MM.1S (cell line): ENCODE results near the gene CTU1.
A peak's percentile ranks its signal among the peaks of the same experiment; 100 is the strongest.

Source experiments
- DNase-seq: peaks from one replicate; pipeline ENCODE4 v3.0.0-alpha.2; 2015
- H2AFZ ChIP-seq: fragments of 300-600 bp; sonication (generic); 2 replicates; pipeline ENCODE4 v1.6.0; 2016; ENCODE audit warnings: antibody characterized with exemption, low read length
- H3F3A ChIP-seq: fragments of 300-600 bp; sonication (generic); 2 replicates; pipeline ENCODE4 v1.6.1; 2016; ENCODE audit warnings: mild to moderate bottlenecking, antibody characterized with exemption, low read length, moderate library complexity, mixed read lengths; ENCODE audit not compliant: insufficient read depth
- H3K27ac ChIP-seq: fragments of 300-600 bp; sonication (generic); 2 replicates; pipeline ENCODE4 v1.5.1; 2016; ENCODE audit warnings: mild to moderate bottlenecking, low read length
- H3K27me3 ChIP-seq: fragments of 300-600 bp; sonication (generic); replicated peaks from 2 replicates; pipeline ENCODE4 v1.6.0; 2016; ENCODE audit warnings: low read length; ENCODE audit not compliant: insufficient read depth
- H3K36me3 ChIP-seq: fragments of 300-600 bp; sonication (generic); replicated peaks from 2 replicates; pipeline ENCODE4 v1.6.1; 2016; ENCODE audit warnings: mild to moderate bottlenecking, low read length, mixed read lengths; ENCODE audit not compliant: insufficient read depth
- H3K4me1 ChIP-seq: fragments of 300-600 bp; sonication (generic); 2 replicates; pipeline ENCODE4 v1.6.1; 2016; ENCODE audit warnings: low read length, mixed read lengths
- H3K4me2 ChIP-seq: fragments of 300-600 bp; sonication (generic); 2 replicates; pipeline ENCODE4 v1.6.0; 2016; ENCODE audit warnings: low read depth, low read length
- H3K4me3 ChIP-seq: fragments of 300-600 bp; sonication (generic); 2 replicates; pipeline ENCODE4 v1.5.1; 2016; ENCODE audit warnings: low read length, mixed read lengths
- H3K79me2 ChIP-seq: fragments of 300-600 bp; sonication (generic); 2 replicates; pipeline ENCODE4 v1.6.1; 2016; ENCODE audit warnings: mixed run types, low read length, mixed read lengths
- H3K9ac ChIP-seq: fragments of 300-600 bp; sonication (generic); 2 replicates; pipeline ENCODE4 v1.6.1; 2016; ENCODE audit warnings: low read length, mixed read lengths
- H3K9me2 ChIP-seq: fragments of 300-600 bp; sonication (generic); replicated peaks from 2 replicates; pipeline ENCODE4 v1.6.1; 2016; ENCODE audit warnings: mild to moderate bottlenecking, low read length, mixed read lengths; ENCODE audit not compliant: insufficient read depth
- H3K9me3 ChIP-seq: fragments of 300-600 bp; sonication (generic); replicated peaks from 2 replicates; pipeline ENCODE4 v1.6.1; 2016; ENCODE audit warnings: mild to moderate bottlenecking, low read length, mixed read lengths; ENCODE audit not compliant: insufficient read depth
- H4K20me1 ChIP-seq: fragments of 300-600 bp; sonication (generic); 2 replicates; pipeline ENCODE4 v1.6.1; 2016; ENCODE audit warnings: mild to moderate bottlenecking, low read length, moderate library complexity, mixed read lengths; ENCODE audit not compliant: insufficient read depth
- CTCF ChIP-seq: fragments of 300-600 bp; sonication (generic); IDR thresholded peaks from 2 replicates; pipeline ENCODE4 v1.5.1; 2016; ENCODE audit warnings: antibody characterized with exemption, low read length, mixed read lengths
- EZH2 ChIP-seq: fragments of 300-600 bp; sonication (generic); optimal IDR thresholded peaks from 2 replicates; pipeline ENCODE3; 2017; ENCODE audit warnings: low read depth, mild to moderate bottlenecking, antibody characterized with exemption, low read length, mixed read lengths
- EZH2phosphoT487 ChIP-seq: fragments of 300-600 bp; sonication (generic); IDR thresholded peaks from 2 replicates; pipeline ENCODE4 v1.6.1; 2018; ENCODE audit warnings: antibody characterized with exemption, low read length

CTU1 gene

GRCh38 chr19:51094696-51095279 lies 13.4 kb downstream of the CTU1 start:
- Histone ChIP-seq H2AFZ (no peak overlapping the region), H3K4me3 (no peak overlapping the region), H3K9me3 (no peaks in the 10 kb centered on the region), H3K27me3 (no peaks in the 10 kb centered on the region), H3K36me3 (no peaks in the 10 kb centered on the region), H3K79me2 (no peaks in the 10 kb centered on the region), H3K4me1 (no peaks in the 10 kb centered on the region), H3F3A (no peaks in the 10 kb centered on the region), H3K27ac (no peak overlapping the region), H3K4me2 (no peak overlapping the region), H4K20me1 (no peaks in the 10 kb centered on the region), H3K9ac (no peak overlapping the region), H3K9me2 (no peaks in the 10 kb centered on the region)
- no peak for TF ChIP-seq EZH2
- peak; percentile 28 for TF ChIP-seq CTCF
- TF ChIP-seq EZH2phosphoT487 = no peak
- DNase-seq = no peak

- no peaks in the 10 kb centered on the region for H4K20me1 ChIP-seq
- no peaks in the 10 kb centered on the region for H3K27me3 ChIP-seq
- H3K36me3 ChIP-seq = no peaks in the 10 kb centered on the region
- H3K79me2 ChIP-seq = no peaks in the 10 kb centered on the region
- H3K27ac ChIP-seq = no peak overlapping the region
- no peak overlapping the region for H2AFZ ChIP-seq
- no peak overlapping the region for H3K9ac ChIP-seq
- no peak overlapping the region for H3K4me2 ChIP-seq
- H3K9me2 ChIP-seq = no peaks in the 10 kb centered on the region
- no peaks in the 10 kb centered on the region for H3F3A ChIP-seq
- no peaks in the 10 kb centered on the region for H3K4me1 ChIP-seq
- no peak overlapping the region for H3K4me3 ChIP-seq
- TF ChIP-seq EZH2 = no peak
- TF ChIP-seq CTCF = no peak
- no peak for TF ChIP-seq EZH2phosphoT487
- no peaks in the 10 kb centered on the region for H3K9me3 ChIP-seq
- DNase-seq = no peak
Measured at GRCh38 chr19:51093510-51094345, 14.5 kb downstream of the CTU1 start.

- Histone ChIP-seq H4K20me1 (no peaks in the 10 kb centered on the region), H3K4me2 (no peak overlapping the region), H3K9me3 (no peaks in the 10 kb centered on the region), H3K27ac (no peak overlapping the region), H3K4me1 (no peaks in the 10 kb centered on the region), H3F3A (no peaks in the 10 kb centered on the region), H2AFZ (no peak overlapping the region), H3K4me3 (no peak overlapping the region), H3K27me3 (no peaks in the 10 kb centered on the region), H3K79me2 (no peaks in the 10 kb centered on the region), H3K9me2 (no peaks in the 10 kb centered on the region), H3K36me3 (no peaks in the 10 kb centered on the region), H3K9ac (no peak overlapping the region)
- no peak for DNase-seq
- TF ChIP-seq CTCF (no peak), EZH2phosphoT487 (no peak), EZH2 (no peak)
Measured at GRCh38 chr19:51093101-51093500, 15.1 kb downstream of the CTU1 start.
